Endothelial cell of umbilical vein (primary cell): Measurements from ENCODE around the gene SSX2IP. TPM values are rescaled to one million over a fixed set of nuclear protein-coding genes. Genes with fewer than 3 reads are reported as not detected.

Experiments used
- BruUV-seq: library from RNA; stranded (reverse); fragments of 400-500 nt; replicated peaks from 2 replicates; lab custom pipeline; 2021; lab: Mats Ljungman, UMichigan
- CTCF ChIA-PET: fragments of 300-600, 350-600 bp; sonication (Branson Sonifier 250); formaldehyde crosslinking; loops from one replicate; lab custom pipeline; 2021; ENCODE audit warnings: antibody characterized with exemption, inconsistent platforms; lab: Charles Lee
- POLR2A ChIA-PET: fragments of 300-600, 350-600 bp; sonication (Branson Sonifier 250); formaldehyde crosslinking; loops from one replicate; lab custom pipeline; 2021; ENCODE audit warnings: antibody characterized with exemption, inconsistent platforms; lab: Charles Lee
- DNase-seq: peaks from one replicate; pipeline ENCODE4 v3.0.0-alpha.2; 2011; ENCODE audit warnings: low read depth, low spot score
- FAIRE-seq: peaks from 2 replicates; lab custom pipeline; 2011; peaks lifted over from hg19 to GRCh38; lab: Jason Lieb, UNC
- H2AFZ ChIP-seq: 2 replicates; pipeline ENCODE4 v1.6.0; 2012; ENCODE audit warnings: low read depth, low read length, control low read depth, inconsistent platforms
- H3K27ac ChIP-seq: 2 replicates; pipeline ENCODE4 v1.5.1; 2011; ENCODE audit warnings: low read depth, mild to moderate bottlenecking, control low read depth, low read length, moderate library complexity; ENCODE audit not compliant: insufficient read depth
- H3K27me3 ChIP-seq, 2 experiments: 2 replicates each; pipeline versions ENCODE4 v1.6.0 to v1.6.1; 2011; ENCODE audit warnings: low read length in 2 of 2, mixed read lengths in 1 of 2; ENCODE audit not compliant: control insufficient read depth in 2 of 2, insufficient read depth in 2 of 2
- H3K36me3 ChIP-seq, 2 experiments: 2 replicates in 1 of 2; 3 replicates in 1 of 2; pipeline ENCODE4 v1.5.1; 2011; ENCODE audit warnings: low read length in 2 of 2, mild to moderate bottlenecking in 1 of 2, moderate library complexity in 1 of 2; ENCODE audit not compliant: control insufficient read depth in 2 of 2, insufficient read depth in 2 of 2; ENCODE audit errors: extremely low read depth in 1 of 2
- H3K4me1 ChIP-seq: 3 replicates; pipeline ENCODE4 v1.5.1; 2011; ENCODE audit warnings: mild to moderate bottlenecking, low read length; ENCODE audit not compliant: control insufficient read depth, insufficient read depth; ENCODE audit errors: extremely low read depth
- H3K4me2 ChIP-seq: 2 replicates; pipeline ENCODE4 v1.6.1; 2011; ENCODE audit warnings: low read length, control low read depth, mixed read lengths; ENCODE audit not compliant: insufficient read depth
- H3K4me3 ChIP-seq, 3 experiments: fragments of 200-600 bp in 1 of 3; sonication (generic), shearing (Covaris generic) in 1 of 3; replicated peaks in 1 of 3; 2 replicates each; pipeline ENCODE4 v1.5.1; 2011 to 2016; ENCODE audit warnings: control low read depth in 3 of 3, low read length in 3 of 3, mild to moderate bottlenecking in 2 of 3, inconsistent platforms in 1 of 3, low read depth in 1 of 3, moderate library complexity in 1 of 3; ENCODE audit not compliant: insufficient read depth in 1 of 3
- H3K79me2 ChIP-seq: 2 replicates; pipeline ENCODE4 v1.6.0; 2012; ENCODE audit warnings: low read length, inconsistent platforms; ENCODE audit not compliant: control insufficient read depth, insufficient read depth
- H3K9ac ChIP-seq: replicated peaks from 2 replicates; pipeline ENCODE3; 2011; ENCODE audit warnings: low read length, control low read depth; ENCODE audit not compliant: insufficient read depth; ENCODE audit errors: extremely low read depth
- H3K9me1 ChIP-seq: replicated peaks from 3 replicates; pipeline ENCODE4 v1.6.0; 2011; ENCODE audit warnings: mild to moderate bottlenecking, low read length; ENCODE audit not compliant: control insufficient read depth, insufficient read depth; ENCODE audit errors: extremely low read depth
- H3K9me3 ChIP-seq: replicated peaks from 2 replicates; pipeline ENCODE4 v1.5.1; 2012; ENCODE audit warnings: low read length, inconsistent platforms; ENCODE audit not compliant: control insufficient read depth, insufficient read depth
- H4K20me1 ChIP-seq: replicated peaks from 2 replicates; pipeline ENCODE3; 2011; ENCODE audit warnings: mild to moderate bottlenecking, low read length; ENCODE audit not compliant: control insufficient read depth, insufficient read depth; ENCODE audit errors: extremely low read depth
- EZH2 ChIP-seq: IDR thresholded peaks from 2 replicates; pipeline ENCODE4 v1.6.1; 2012; ENCODE audit warnings: borderline replicate concordance, low read depth, mild to moderate bottlenecking, moderate library complexity, low read length, inconsistent platforms; ENCODE audit not compliant: severe bottlenecking
- GATA2 ChIP-seq: IDR thresholded peaks from 2 replicates; pipeline ENCODE4 v1.7.0; 2011; ENCODE audit warnings: low read depth, mild to moderate bottlenecking, moderate library complexity, mixed read lengths, low read length; ENCODE audit not compliant: insufficient read length, insufficient read depth
- MYC ChIP-seq: IDR thresholded peaks from one replicate; pipeline ENCODE4 v1.6.1; 2011; ENCODE audit warnings: mild to moderate bottlenecking, low read depth, low read length
- POLR2AphosphoS5 ChIP-seq: IDR thresholded peaks from 2 replicates; pipeline ENCODE4 v1.6.1; 2012; ENCODE audit warnings: low read depth, mild to moderate bottlenecking, control low read depth, low read length, moderate library complexity; ENCODE audit not compliant: insufficient read depth
- dilution Hi-C: fragments of 300-500 bp; cut with MboI; formaldehyde crosslinking; loops from one replicate; pipeline ENCODE4 v1.15.0; 2019; ENCODE audit warnings: low sequenced_read_pairs; ENCODE audit not compliant: extremely low pct_ligation_motif_present
- intact Hi-C: fragments of 100-400 bp; cut with micrococcal nuclease; formaldehyde crosslinking; loops from one replicate; pipeline ENCODE4 v1.10.0; 2022
- polyA plus RNA-seq, 4 experiments: library from polyadenylated mRNA; depleted of rRNA in 3 of 4; stranded (reverse) in 3 of 4; unstranded in 1 of 4; fragments of >200 nt; gene quantifications; 2 replicates each; pipeline versions ENCODE4 v1.2.1 to v1.2.3, GENCODE V29; 2011 to 2012; ENCODE audit warnings: missing spikeins in 1 of 4
- total RNA-seq: library from RNA; stranded (reverse); gene quantifications from 2 replicates; pipeline ENCODE4 v1.2.3, GENCODE V29; 2021
- TF ChIP-seq, protein P1 (sequence below): IDR thresholded peaks from 2 replicates; pipeline ENCODE4 v1.6.1; 2011; ENCODE audit not compliant: insufficient read depth, insufficient read length

SSX2IP gene
- total and polyA plus RNA-seq, 2 donors (not counting 3 experiments of a cell fraction or from before 2014, with no cell fraction given) = 0.77 to 8.4 TPM

DNA sequence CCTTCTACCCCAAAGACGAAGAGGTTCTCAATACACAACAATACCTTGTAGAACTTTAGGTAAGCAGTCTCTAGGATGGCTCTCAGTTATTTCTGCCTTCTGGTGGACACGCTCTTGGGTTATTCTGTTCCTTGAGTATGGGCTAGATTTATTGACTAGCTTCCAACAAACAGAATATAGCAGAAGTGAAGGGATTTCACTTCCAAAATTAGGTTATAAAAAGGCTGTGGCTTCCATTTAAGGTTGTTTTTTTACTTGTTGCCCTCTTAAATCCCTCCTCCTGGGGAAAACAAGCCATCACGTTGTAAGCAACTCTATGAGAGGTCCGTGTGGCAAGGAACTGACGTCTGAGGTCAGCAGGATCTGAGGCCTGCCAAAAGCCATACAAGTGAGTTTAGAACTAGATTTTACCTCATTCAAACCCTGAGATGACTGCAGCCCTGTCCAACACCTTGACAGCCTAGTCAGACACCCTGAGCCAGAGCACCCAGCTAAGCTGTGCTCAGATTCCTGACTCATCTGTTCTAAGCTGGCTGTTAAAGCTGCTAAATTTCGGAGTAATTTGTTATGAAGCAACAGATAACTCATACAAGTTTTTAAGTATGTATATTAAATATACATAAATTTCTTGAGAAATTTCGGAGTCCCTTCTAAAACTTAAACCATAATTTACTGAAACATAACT is 12.7 kb downstream of the SSX2IP start:
- intact Hi-C loops = no loop called here
- Histone ChIP-seq H3K4me2 (no peak overlapping the region), H3K36me3 (no peaks in the 10 kb centered on the region), H2AFZ (no peak overlapping the region), H3K9ac (no peak overlapping the region), H3K79me2 (no peaks in the 10 kb centered on the region), H4K20me1 (no peaks in the 10 kb centered on the region), H3K9me1 (no peaks in the 10 kb centered on the region), H3K9me3 (no peaks in the 10 kb centered on the region), H3K27ac (no peak overlapping the region), H3K4me1 (no peaks in the 10 kb centered on the region), H3K27me3 (no peaks in the 10 kb centered on the region), H3K4me3 (no peak overlapping the region)
- ChIA-PET POLR2A (no interaction called here), CTCF (interaction anchor here (1.1 to 2.1 kb wide), 3 partner anchors 12 to 76 kb away, joined by 3 to 7 read pairs (median 6); partner anchors contain the start of gene SSX2IP)
- no TSS peak for BruUV-seq
- TF ChIP-seq EZH2 (no peak), MYC (no peak), GATA2 (no peak)
- dilution Hi-C loops = no loop called here
- FAIRE-seq (no peak), DNase-seq (no peak)

DNA sequence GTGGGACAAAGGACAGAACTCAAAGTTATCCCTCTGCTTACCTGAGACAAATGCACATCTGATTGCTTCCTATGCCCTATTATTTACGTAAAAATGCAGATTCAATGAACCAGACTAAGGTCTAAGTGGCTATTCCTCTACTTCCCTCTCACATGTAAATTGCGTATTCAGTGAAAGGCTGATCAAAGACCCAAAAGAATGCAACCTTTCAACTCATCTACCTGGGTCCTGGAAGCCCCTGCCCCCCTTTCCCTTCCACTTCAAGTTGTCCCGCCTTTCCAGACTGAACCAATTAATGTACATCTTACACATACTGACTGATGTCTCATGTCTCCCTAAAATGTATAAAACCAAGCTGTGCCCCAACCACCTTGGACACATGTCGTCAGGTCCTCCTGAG is 14.6 kb downstream of the SSX2IP start:
- Histone ChIP-seq H3K4me2 (no peak overlapping the region), H3K27me3 (no peaks in the 10 kb centered on the region), H3K79me2 (no peaks in the 10 kb centered on the region), H4K20me1 (no peaks in the 10 kb centered on the region), H3K4me3 (no peak overlapping the region), H2AFZ (no peak overlapping the region), H3K4me1 (no peaks in the 10 kb centered on the region), H3K9me1 (no peaks in the 10 kb centered on the region), H3K36me3 (no peaks in the 10 kb centered on the region), H3K9me3 (no peaks in the 10 kb centered on the region), H3K9ac (no peak overlapping the region), H3K27ac (no peak overlapping the region)
- no peak for FAIRE-seq
- intact Hi-C loops = no loop called here
- no peak for DNase-seq
- TF ChIP-seq, protein P1, sequence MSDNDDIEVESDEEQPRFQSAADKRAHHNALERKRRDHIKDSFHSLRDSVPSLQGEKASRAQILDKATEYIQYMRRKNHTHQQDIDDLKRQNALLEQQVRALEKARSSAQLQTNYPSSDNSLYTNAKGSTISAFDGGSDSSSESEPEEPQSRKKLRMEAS = no peak
- TF ChIP-seq GATA2 (no peak), POLR2AphosphoS5 (no peak), EZH2 (no peak)
- CTCF ChIA-PET = interaction anchor here (0.7 to 0.9 kb wide), 3 partner anchors 8 to 632 kb away, joined by 3 read pairs; no protein-coding TSS in a partner anchor
- POLR2A ChIA-PET = no interaction called here
- dilution Hi-C loops = no loop called here
- no TSS peak for BruUV-seq
